Stomach (tissue), 9 donors: ENCODE results near the gene ATP6V0D1. TPM values are rescaled to one million over a fixed set of nuclear protein-coding genes. Genes with fewer than 3 reads are reported as not detected.

ENCODE experiments used
- DNase-seq, 2 donors: peaks; one replicate each; pipeline versions ENCODE4 v3.0.0 to v3.0.0-alpha.2; 2013 to 2019
- H3K27ac ChIP-seq, 5 donors: fragments of 200-600 bp in 4 of 5; sonication (generic) in 4 of 5; one replicate each; pipeline ENCODE4 v1.5.1; 2013 to 2019; ENCODE audit warnings: mild to moderate bottlenecking in 1 of 5, moderate library complexity in 1 of 5
- H3K27me3 ChIP-seq, 3 donors: fragments of 200-600 bp; sonication (generic); one replicate each; pipeline ENCODE4 v1.5.1; 2017 to 2019; ENCODE audit warnings: mixed run types in 1 of 3
- H3K36me3 ChIP-seq, 4 donors: fragments of 200-600 bp; sonication (generic); 1 replicate in 3 of 4; 2 replicates in 1 of 4; pipeline ENCODE4 v1.5.1; 2016 to 2019
- H3K4me1 ChIP-seq, 4 donors: fragments of 200-600 bp; sonication (generic); one replicate each; pipeline ENCODE4 v1.5.1; 2016 to 2019
- H3K4me3 ChIP-seq, 4 donors: fragments of 200-600 bp; sonication (generic) in 3 of 4; one replicate each; pipeline ENCODE4 v1.5.1; 2016 to 2019; ENCODE audit warnings: mild to moderate bottlenecking in 1 of 4
- H3K9me3 ChIP-seq, 4 donors: fragments of 200-600 bp; sonication (generic); one replicate each; pipeline ENCODE4 v1.5.1; 2016 to 2019
- EP300 ChIP-seq: sonication (generic); formaldehyde crosslinking; IDR thresholded peaks from one replicate; pipeline ENCODE4 v1.6.1; 2017; ENCODE audit warnings: antibody characterized with exemption
- POLR2A ChIP-seq, 4 donors: fragments of 450-650 bp; IDR thresholded peaks; one replicate each; pipeline ENCODE4 v1.6.1; 2016; ENCODE audit warnings: antibody characterized with exemption in 4 of 4, control low read depth in 2 of 4, mild to moderate bottlenecking in 1 of 4, moderate library complexity in 1 of 4
- POLR2AphosphoS5 ChIP-seq, 3 donors: sonication (generic); formaldehyde crosslinking; IDR thresholded peaks; one replicate each; pipeline ENCODE4 v1.6.1; 2016; ENCODE audit warnings: antibody characterized with exemption in 3 of 3
- WGBS, 5 donors: extraction: QIAGEN DNeasy Blood & Tissue Kit in 3 of 5; methylation state at CpG; one replicate each; pipeline versions ENCODE4 v1.1.5 to v1.1.7; 2013 to 2018; 5-methylcytosine and 5-hydroxymethylcytosine counted together
- intact Hi-C: fragments of 100-400 bp; cut with DNase I; formaldehyde crosslinking; loops from one replicate; pipeline ENCODE4 v1.15.1; 2023; ENCODE audit warnings: low total_unique reads
- polyA plus RNA-seq, 3 donors: library from polyadenylated mRNA; stranded (reverse); fragments of 200-250 nt; gene quantifications; one replicate each; pipeline ENCODE4 v1.2.3, GENCODE V29; 2013
- total RNA-seq, 5 donors: library from RNA; depleted of rRNA; stranded (reverse); fragments of >200 nt; gene quantifications; one replicate each; pipeline versions ENCODE4 v1.1.0 to v1.2.3, GENCODE V29; 2014 to 2016
- TF ChIP-seq, protein P1 (sequence below), 7 experiments: fragments of 450-650 bp in 4 of 7; fragments of 200-600 bp in 3 of 7; sonication (generic) in 3 of 7; IDR thresholded peaks; one replicate each; pipeline ENCODE4 v1.5.1; 2016 to 2019; ENCODE audit warnings: antibody characterized with exemption in 7 of 7, control low read depth in 2 of 7, mild to moderate bottlenecking in 1 of 7
- donor health status: healthy with polysubstance abuse.
- donor health status: Bipolar disorder and iron deficiency.
- donor health status: healthy.

Gene ATP6V0D1
- total and polyA plus RNA-seq, 8 donors, result 23.5 to 102 (median 64.9) TPM

DNA sequence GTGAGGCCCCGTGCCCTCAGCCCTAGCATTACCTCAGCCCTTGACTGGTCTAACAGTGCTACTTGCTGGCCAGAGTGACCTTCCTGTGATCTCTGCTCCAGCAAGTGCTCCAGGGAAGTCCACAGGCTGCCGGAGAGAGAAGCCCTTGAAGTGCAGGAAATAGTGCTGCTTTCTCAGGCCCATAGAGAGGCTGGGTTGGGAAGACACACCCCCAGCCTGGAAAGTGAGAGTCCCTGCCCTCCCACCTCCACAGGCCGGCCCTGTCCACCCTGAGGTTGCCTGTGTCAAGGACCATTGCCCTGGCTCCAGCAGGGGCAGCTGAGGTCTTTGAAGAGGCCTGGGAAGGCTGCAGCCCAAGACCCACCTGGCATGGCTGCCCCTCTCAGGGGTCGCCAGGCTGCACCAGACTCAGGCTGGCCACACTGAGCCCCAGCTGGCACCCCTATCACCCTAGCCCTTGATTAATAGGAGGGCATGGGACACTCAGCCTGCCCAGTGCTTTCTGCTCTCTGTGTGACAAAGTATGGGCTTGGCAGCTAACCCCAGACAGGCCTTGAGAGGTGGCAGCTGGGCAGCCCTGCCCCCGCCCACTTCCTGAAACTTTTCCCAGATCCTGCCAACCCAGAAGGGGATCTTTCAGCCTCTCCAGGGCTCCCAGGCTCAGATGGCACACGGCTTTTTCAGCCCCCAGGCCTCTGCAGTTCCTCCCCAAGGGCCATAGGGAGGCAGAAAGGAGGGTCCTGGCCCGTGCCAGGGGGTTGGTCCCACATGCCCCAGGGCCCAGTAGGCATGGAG lies 21.7 kb downstream of the ATP6V0D1 start:
- no peak overlapping the region for H3K4me3 ChIP-seq
- peak; percentile 5 to 50 (median 11) for TF ChIP-seq POLR2AphosphoS5 (IDR thresholded peaks at IDR 0.05)
- TF ChIP-seq, protein P1, sequence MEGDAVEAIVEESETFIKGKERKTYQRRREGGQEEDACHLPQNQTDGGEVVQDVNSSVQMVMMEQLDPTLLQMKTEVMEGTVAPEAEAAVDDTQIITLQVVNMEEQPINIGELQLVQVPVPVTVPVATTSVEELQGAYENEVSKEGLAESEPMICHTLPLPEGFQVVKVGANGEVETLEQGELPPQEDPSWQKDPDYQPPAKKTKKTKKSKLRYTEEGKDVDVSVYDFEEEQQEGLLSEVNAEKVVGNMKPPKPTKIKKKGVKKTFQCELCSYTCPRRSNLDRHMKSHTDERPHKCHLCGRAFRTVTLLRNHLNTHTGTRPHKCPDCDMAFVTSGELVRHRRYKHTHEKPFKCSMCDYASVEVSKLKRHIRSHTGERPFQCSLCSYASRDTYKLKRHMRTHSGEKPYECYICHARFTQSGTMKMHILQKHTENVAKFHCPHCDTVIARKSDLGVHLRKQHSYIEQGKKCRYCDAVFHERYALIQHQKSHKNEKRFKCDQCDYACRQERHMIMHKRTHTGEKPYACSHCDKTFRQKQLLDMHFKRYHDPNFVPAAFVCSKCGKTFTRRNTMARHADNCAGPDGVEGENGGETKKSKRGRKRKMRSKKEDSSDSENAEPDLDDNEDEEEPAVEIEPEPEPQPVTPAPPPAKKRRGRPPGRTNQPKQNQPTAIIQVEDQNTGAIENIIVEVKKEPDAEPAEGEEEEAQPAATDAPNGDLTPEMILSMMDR (IDR thresholded peaks at IDR 0.05), result no peak
- 18 to 44% (median 32%) methylated on average over 5 to 7 of the region's 7 CpGs for WGBS, 5 donors
- peak; percentile 69 to 87 for DNase-seq
- peaks cover 0 to 13% (median 0%) of the 10 kb centered on the region in 4 donors for H3K36me3 ChIP-seq
- H3K27me3 ChIP-seq, result no peaks in the 10 kb centered on the region
- peaks cover 72 to 88% (median 77%) of the 10 kb centered on the region in 4 donors for H3K4me1 ChIP-seq
- intact Hi-C loops, result no loop called here
- no peaks in the 10 kb centered on the region for H3K9me3 ChIP-seq
- peak overlapping the region; percentile 60 to 89 (median 80) for H3K27ac ChIP-seq

DNA sequence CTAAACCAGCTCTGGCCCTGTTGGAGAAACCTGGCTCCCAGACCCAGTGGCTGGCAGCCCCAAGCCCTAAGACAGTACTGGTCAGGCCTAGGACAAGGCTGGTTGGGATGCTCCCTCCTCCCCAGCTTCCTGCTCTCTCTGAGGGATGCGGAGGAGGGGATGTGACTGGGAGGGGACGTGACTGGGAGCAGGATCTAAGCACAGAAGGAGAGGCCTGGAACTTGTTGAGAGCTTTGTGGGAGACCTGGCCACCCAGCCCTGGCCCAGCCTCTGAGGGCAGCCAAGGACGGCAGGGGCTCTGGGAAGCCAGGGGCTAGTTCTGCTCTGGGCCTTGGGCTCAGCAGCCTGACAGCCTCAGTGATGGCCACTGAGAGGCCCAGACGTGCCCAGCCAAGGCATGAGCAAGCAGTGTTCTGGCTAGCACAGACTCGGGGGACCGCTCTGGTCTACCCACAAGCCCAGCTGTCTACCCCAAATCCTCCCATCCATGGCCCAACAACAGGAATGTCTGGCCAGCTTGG lies 22.8 kb downstream of the ATP6V0D1 start:
- WGBS, 5 donors, result 68 to 89% (median 83%) methylated on average over 4 to 6 of the region's 6 CpGs
- peaks cover 70 to 88% (median 83%) of the 10 kb centered on the region in 4 donors for H3K4me1 ChIP-seq
- DNase-seq, result peak in 1 of 2 donors; percentile 41
- H3K9me3 ChIP-seq, result no peaks in the 10 kb centered on the region
- H3K27ac ChIP-seq, result peak overlapping the region; percentile 60 to 89 (median 80)
- TF ChIP-seq POLR2AphosphoS5 (IDR thresholded peaks at IDR 0.05) (no peak), EP300 (no peak), POLR2A (IDR thresholded peaks at IDR 0.05) (no peak)
- TF ChIP-seq, protein P1 (IDR thresholded peaks at IDR 0.05), result no peak
- H3K36me3 ChIP-seq, result peaks cover 0 to 24% (median 5%) of the 10 kb centered on the region in 4 donors
- intact Hi-C loops, result no loop called here
- no peaks in the 10 kb centered on the region for H3K27me3 ChIP-seq
- peak overlapping the region in 1 of 4 donors; percentile 7 for H3K4me3 ChIP-seq

DNA sequence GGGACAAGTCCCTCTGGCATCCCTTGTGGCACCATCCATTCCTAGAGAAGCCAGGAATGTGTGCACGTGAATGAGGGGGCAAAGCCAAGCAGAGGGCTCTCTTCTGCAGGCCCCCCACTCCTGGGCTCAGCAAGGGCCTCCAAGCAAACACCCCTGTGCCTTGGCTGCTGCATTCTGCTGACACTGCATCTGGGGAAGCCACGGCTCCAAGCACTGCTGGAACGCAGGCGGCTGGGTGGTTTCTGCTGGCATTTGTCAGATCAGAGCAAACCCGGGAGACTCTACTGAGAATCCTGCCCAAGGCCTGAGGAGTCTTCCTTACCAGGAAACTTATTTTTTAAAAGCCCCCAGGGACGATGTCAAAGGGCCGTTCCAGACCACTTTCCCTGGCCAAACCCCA lies 23.3 kb downstream of the ATP6V0D1 start:
- intact Hi-C loops, result no loop called here
- no peak for DNase-seq
- Histone ChIP-seq H3K27ac (peak overlapping the region in 4 of 5 donors; percentile 69 to 89 (median 82)), H3K4me1 (peaks cover 69 to 88% (median 82%) of the 10 kb centered on the region in 4 donors), H3K9me3 (no peaks in the 10 kb centered on the region), H3K27me3 (no peaks in the 10 kb centered on the region), H3K36me3 (peaks cover 0 to 25% (median 10%) of the 10 kb centered on the region in 4 donors), H3K4me3 (no peak overlapping the region)
- TF ChIP-seq EP300, result no peak
- no peak for TF ChIP-seq POLR2A (IDR thresholded peaks at IDR 0.05)
- no peak for TF ChIP-seq POLR2AphosphoS5 (IDR thresholded peaks at IDR 0.05)
- TF ChIP-seq, protein P1 (IDR thresholded peaks at IDR 0.05), result no peak
- WGBS, 5 donors, result 67 to 83% (median 78%) methylated on average over 5 to 7 of the region's 7 CpGs

DNA sequence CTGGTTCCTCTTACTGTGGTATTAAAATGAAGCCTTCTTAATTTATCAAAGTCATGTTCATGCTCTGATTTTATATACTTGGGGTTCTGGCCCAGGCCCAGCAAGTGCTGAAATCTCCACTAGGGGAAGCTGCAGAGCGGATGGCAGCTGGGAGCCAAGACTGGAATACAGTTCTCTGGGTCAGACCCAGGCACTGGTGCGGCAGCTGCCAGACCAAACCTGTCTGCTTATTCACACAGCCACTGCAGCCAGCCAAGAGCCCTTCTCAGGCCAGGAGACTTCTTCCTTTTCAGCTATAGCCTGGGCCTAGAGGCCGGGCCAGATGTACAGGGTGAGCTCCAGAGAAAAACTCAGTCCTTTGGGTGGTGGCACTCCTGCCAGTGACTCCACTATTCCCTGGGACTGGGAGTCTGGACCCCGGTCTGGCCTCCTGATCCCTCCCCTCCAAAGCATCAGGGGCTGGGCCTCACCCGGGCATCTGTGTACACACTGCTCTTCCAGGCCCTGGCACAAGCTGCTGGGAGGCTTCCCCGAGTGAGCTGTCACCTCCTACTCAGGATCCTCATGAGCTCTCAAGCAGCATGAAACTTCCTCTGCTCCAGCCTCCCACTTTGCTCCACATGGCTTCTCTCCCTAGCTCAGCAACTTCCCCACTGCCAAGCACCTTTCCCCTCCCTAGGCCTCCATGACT lies 24.4 kb downstream of the ATP6V0D1 start:
- 30 to 45% (median 36%) methylated on average over 4 to 6 of the region's 6 CpGs for WGBS, 5 donors
- Histone ChIP-seq H3K4me3 (peak overlapping the region in 1 of 4 donors; percentile 0), H3K27me3 (no peaks in the 10 kb centered on the region), H3K27ac (peak overlapping the region in 4 of 5 donors; percentile 17 to 80 (median 44)), H3K9me3 (no peaks in the 10 kb centered on the region), H3K4me1 (peaks cover 70 to 88% (median 82%) of the 10 kb centered on the region in 4 donors), H3K36me3 (peaks cover 0 to 35% (median 21%) of the 10 kb centered on the region in 4 donors)
- intact Hi-C loops, result no loop called here
- DNase-seq, result peak in 1 of 2 donors; percentile 76
- TF ChIP-seq, protein P1 (IDR thresholded peaks at IDR 0.05), result peak in 5 of 7 experiments; percentile 28 to 43 (median 40)
- no peak for TF ChIP-seq POLR2A (IDR thresholded peaks at IDR 0.05)
